ENCODE data around the gene SNRNP200.
A peak's percentile ranks its signal among the peaks of the same experiment; 100 is the strongest.

Gene SNRNP200

GRCh38 chr2:96248624-96249023 lies 56.7 kb downstream of the SNRNP200 start:
- DNase-seq = no peak

GRCh38 chr2:96247896-96248295 lies 57.5 kb downstream of the SNRNP200 start:
- no peak for DNase-seq

- DNase-seq = peak; percentile 44
These were observed 58.3 kb downstream of the SNRNP200 start for GRCh38 chr2:96247009-96247408.

- DNase-seq = peak; percentile 50
These were observed 59.5 kb downstream of the SNRNP200 start for GRCh38 chr2:96245609-96246390.

GRCh38 chr2:96243843-96244242 lies 61.5 kb downstream of the SNRNP200 start:
- DNase-seq = no peak

- DNase-seq = peak; percentile 45
These were observed 63.3 kb downstream of the SNRNP200 start for GRCh38 chr2:96241900-96242611.

- no peak for DNase-seq
These were observed 64.1 kb downstream of the SNRNP200 start for GRCh38 chr2:96241227-96241626.

- DNase-seq = no peak
These were observed 64.9 kb downstream of the SNRNP200 start for GRCh38 chr2:96240341-96241038.

- DNase-seq = no peak
These were observed 65.5 kb downstream of the SNRNP200 start for GRCh38 chr2:96239745-96240264.

GRCh38 chr2:96239091-96239490 lies 66.3 kb downstream of the SNRNP200 start:
- no peak for DNase-seq

- DNase-seq = no peak
These were observed 67.1 kb downstream of the SNRNP200 start for GRCh38 chr2:96238266-96238665.

- no peak for DNase-seq
These were observed 68.5 kb downstream of the SNRNP200 start for GRCh38 chr2:96236882-96237281.

- no peak for DNase-seq
These were observed 71.4 kb downstream of the SNRNP200 start for GRCh38 chr2:96233880-96234316.

- DNase-seq = no peak
These were observed 71.9 kb downstream of the SNRNP200 start for GRCh38 chr2:96233436-96233835.

- no peak for DNase-seq
These were observed 74.0 kb downstream of the SNRNP200 start for GRCh38 chr2:96231316-96231715.

- DNase-seq = no peak
These were observed 80.3 kb downstream of the SNRNP200 start for GRCh38 chr2:96225016-96225533.

Data from DMS53 (cell line).